Esophagus squamous epithelium (tissue), 5 donors: ENCODE results near the gene PRKN. TPM values are rescaled to one million over a fixed set of nuclear protein-coding genes. Genes with fewer than 3 reads are reported as not detected.

Experiments
- DNase-seq: peaks from one replicate; lab custom pipeline; 2025; lab: John Stamatoyannopoulos, UW
- H3K27ac ChIP-seq, 4 donors: fragments of 200-600 bp; sonication (generic); one replicate each; pipeline ENCODE4 v1.5.1; 2016 to 2019; ENCODE audit warnings: mild to moderate bottlenecking in 1 of 4
- H3K27me3 ChIP-seq, 4 donors: fragments of 200-600 bp; sonication (generic); 1 replicate in 3 of 4; 2 replicates in 1 of 4; pipeline versions ENCODE4 v1.5.1 to v1.6.0; 2017 to 2021; ENCODE audit warnings: antibody characterized with exemption in 1 of 4
- H3K36me3 ChIP-seq, 3 donors: fragments of 200-600 bp; sonication (generic); one replicate each; pipeline ENCODE4 v1.5.1; 2016 to 2019
- H3K4me1 ChIP-seq, 3 donors: fragments of 200-600 bp; sonication (generic); one replicate each; pipeline ENCODE4 v1.5.1; 2017 to 2019
- H3K4me3 ChIP-seq, 4 donors: fragments of 200-600 bp; sonication (generic); 1 replicate in 3 of 4; 2 replicates in 1 of 4; pipeline ENCODE4 v1.5.1; 2016 to 2019; ENCODE audit warnings: mild to moderate bottlenecking in 2 of 4, moderate library complexity in 1 of 4
- H3K9me3 ChIP-seq, 3 donors: fragments of 200-600 bp; sonication (generic); one replicate each; pipeline ENCODE4 v1.5.1; 2016 to 2019
- POLR2A ChIP-seq, 4 donors: fragments of 450-650 bp; IDR thresholded peaks; one replicate each; pipeline ENCODE4 v1.6.1; 2017; ENCODE audit warnings: antibody characterized with exemption in 4 of 4, mild to moderate bottlenecking in 4 of 4, moderate library complexity in 3 of 4
- WGBS, 2 donors: methylation state at CpG; one replicate each; pipeline ENCODE4 v1.1.5; 2018; 5-methylcytosine and 5-hydroxymethylcytosine counted together
- intact Hi-C: fragments of 100-400 bp; cut with DNase I; formaldehyde crosslinking; loops from one replicate; pipeline ENCODE4 v1.15.0; 2022
- total RNA-seq, 4 donors: library from RNA; depleted of rRNA; stranded (reverse); fragments of >200 nt; gene quantifications; one replicate each; pipeline ENCODE4 v1.1.0, GENCODE V29; 2016
- TF ChIP-seq, protein P1 (sequence below), 6 experiments: fragments of 450-650 bp in 4 of 6; fragments of 200-600 bp in 2 of 6; sonication (generic) in 2 of 6; IDR thresholded peaks; one replicate each; pipeline ENCODE4 v1.5.1; 2016 to 2019; ENCODE audit warnings: antibody characterized with exemption in 6 of 6, mild to moderate bottlenecking in 4 of 6, moderate library complexity in 4 of 6
- donor health status: DM: yes; HTN: yes; CAD: no.

PRKN gene
- total RNA-seq, 4 donors from 2014 or later, result 0.70 to 5.5 (median 2.2) TPM

DNA sequence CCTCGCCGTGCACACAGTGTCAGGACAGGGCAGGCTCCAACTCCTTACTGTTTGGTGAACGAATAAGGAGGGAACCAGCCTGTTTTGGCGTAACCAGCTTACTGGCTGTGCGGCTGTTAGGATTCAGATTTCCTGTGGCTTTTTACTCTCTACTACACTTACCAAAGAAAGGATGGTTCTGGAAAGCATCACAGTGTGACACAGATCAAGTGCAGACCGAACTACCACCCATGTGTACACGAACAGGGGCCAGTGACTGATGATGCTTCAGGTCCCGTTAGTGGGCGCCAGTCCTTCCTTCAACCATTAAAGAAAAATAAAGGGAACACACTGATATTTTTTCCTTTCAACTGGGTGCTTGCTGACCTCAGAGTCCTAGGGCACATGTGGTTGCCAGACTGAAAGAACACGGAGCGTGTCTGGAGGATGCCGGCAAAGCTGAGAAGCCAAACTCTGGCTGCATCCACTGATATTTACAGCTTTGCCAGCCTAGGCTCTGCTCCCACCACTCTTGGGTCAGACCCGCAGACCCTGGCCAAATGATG, 1101.4 kb downstream of the PRKN start:
- DNase-seq, result no peak
- intact Hi-C loops, result no loop called here
- TF ChIP-seq, protein P1, sequence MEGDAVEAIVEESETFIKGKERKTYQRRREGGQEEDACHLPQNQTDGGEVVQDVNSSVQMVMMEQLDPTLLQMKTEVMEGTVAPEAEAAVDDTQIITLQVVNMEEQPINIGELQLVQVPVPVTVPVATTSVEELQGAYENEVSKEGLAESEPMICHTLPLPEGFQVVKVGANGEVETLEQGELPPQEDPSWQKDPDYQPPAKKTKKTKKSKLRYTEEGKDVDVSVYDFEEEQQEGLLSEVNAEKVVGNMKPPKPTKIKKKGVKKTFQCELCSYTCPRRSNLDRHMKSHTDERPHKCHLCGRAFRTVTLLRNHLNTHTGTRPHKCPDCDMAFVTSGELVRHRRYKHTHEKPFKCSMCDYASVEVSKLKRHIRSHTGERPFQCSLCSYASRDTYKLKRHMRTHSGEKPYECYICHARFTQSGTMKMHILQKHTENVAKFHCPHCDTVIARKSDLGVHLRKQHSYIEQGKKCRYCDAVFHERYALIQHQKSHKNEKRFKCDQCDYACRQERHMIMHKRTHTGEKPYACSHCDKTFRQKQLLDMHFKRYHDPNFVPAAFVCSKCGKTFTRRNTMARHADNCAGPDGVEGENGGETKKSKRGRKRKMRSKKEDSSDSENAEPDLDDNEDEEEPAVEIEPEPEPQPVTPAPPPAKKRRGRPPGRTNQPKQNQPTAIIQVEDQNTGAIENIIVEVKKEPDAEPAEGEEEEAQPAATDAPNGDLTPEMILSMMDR (IDR thresholded peaks at IDR 0.05), result no peak
- TF ChIP-seq POLR2A (IDR thresholded peaks at IDR 0.05), result no peak
- 80 to 93% methylated on average over 10 to 13 of the region's 13 CpGs for WGBS, 2 donors
- Histone ChIP-seq H3K27ac (no peak overlapping the region), H3K9me3 (no peaks in the 10 kb centered on the region), H3K27me3 (no peaks in the 10 kb centered on the region), H3K36me3 (no peaks in the 10 kb centered on the region), H3K4me3 (no peak overlapping the region), H3K4me1 (peaks cover 0 to 4% (median 0%) of the 10 kb centered on the region in 3 donors)

DNA sequence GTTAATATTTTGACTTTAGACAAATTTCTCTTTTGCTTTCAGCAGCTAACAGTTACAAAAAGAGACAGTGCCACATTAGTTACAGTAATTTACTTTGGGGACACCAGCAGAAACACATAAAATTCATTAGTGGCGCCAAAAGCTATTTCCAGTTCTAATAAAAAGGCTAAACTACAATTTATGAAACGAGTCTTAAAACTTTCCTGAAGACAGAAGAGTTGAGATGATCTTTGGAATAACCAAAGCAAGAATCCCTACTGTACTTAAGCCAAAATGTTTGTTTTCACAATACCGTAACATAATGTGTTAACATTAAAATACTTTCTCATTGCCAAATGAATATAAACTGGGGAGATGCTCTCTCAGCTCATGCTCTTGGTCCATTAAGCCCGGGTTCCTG, 1103.5 kb downstream of the PRKN start:
- DNase-seq, result no peak
- Histone ChIP-seq H3K4me1 (no peaks in the 10 kb centered on the region), H3K27ac (no peak overlapping the region), H3K27me3 (no peaks in the 10 kb centered on the region), H3K4me3 (no peak overlapping the region), H3K36me3 (no peaks in the 10 kb centered on the region), H3K9me3 (no peaks in the 10 kb centered on the region)
- intact Hi-C loops, result no loop called here
- 56 to 60% methylated on average over 4 of the region's 4 CpGs for WGBS, 2 donors
- TF ChIP-seq POLR2A (IDR thresholded peaks at IDR 0.05), result no peak
- TF ChIP-seq, protein P1 (IDR thresholded peaks at IDR 0.05), result no peak

DNA sequence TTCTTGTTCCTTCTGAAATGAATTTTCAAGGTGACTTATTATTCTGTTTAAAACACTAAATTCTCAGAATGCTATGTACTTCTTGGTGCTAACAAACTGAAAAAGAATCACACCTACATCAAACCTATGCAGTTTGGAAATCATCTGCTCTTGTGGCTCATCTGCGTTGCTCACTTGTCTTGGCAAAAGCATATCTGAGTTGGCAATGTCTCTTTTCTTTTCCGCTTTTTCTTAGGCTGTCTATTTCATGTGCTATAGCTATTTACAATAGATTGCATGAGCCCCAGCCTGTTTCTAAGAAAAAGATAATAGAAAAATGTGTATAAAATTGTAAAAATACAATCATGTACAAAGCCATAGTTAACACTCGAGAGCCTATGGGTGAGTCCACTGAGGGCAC, 1104.8 kb downstream of the PRKN start:
- TF ChIP-seq POLR2A (IDR thresholded peaks at IDR 0.05), result no peak
- TF ChIP-seq, protein P1 (IDR thresholded peaks at IDR 0.05), result no peak
- Histone ChIP-seq H3K27ac (no peak overlapping the region), H3K4me1 (no peaks in the 10 kb centered on the region), H3K9me3 (no peaks in the 10 kb centered on the region), H3K27me3 (no peaks in the 10 kb centered on the region), H3K4me3 (no peak overlapping the region), H3K36me3 (no peaks in the 10 kb centered on the region)
- intact Hi-C loops, result no loop called here
- no peak for DNase-seq
- WGBS, 2 donors, result 58 to 72% methylated on average over 3 of the region's 3 CpGs

DNA sequence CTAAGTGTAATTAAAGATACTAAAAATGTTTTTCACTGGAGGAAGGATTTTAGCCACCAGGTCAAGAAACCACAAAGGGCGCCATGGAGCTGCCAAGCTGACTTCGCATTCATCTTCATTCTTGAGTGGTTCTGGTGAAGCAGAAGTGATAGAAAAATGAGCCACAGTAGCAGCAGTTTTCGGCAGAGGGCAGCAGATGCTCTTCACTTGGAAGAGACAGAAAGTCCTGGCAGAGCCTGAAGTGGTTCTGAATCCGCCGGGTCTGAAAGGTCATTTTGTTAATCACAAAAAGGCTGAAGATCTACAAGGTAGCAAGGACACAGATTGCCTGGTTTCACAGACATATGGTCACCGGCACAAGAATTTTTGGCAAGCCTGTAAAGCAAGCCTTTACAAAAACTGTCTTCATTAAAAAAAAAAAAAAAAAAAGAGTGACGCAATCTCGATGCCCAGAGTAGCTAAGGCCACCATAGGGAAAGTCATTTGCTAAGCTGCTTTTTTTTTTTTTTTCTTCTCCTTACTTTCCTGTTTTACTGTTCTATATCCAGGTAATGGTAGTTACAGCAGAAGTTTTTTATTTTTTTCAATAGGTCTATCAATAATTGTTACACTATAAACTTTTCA, 1108.6 kb downstream of the PRKN start:
- intact Hi-C loops, result no loop called here
- WGBS, 2 donors, result 40% methylated on average over 8 of the region's 8 CpGs
- TF ChIP-seq POLR2A (IDR thresholded peaks at IDR 0.05), result no peak
- TF ChIP-seq, protein P1 (IDR thresholded peaks at IDR 0.05), result peak in 3 of 6 experiments; percentile 15 to 41 (median 21)
- no peaks in the 10 kb centered on the region for H3K27me3 ChIP-seq
- no peaks in the 10 kb centered on the region for H3K36me3 ChIP-seq
- no peaks in the 10 kb centered on the region for H3K9me3 ChIP-seq
- H3K27ac ChIP-seq, result no peak overlapping the region
- H3K4me1 ChIP-seq, result no peaks in the 10 kb centered on the region
- H3K4me3 ChIP-seq, result no peak overlapping the region
- DNase-seq, result no peak

DNA sequence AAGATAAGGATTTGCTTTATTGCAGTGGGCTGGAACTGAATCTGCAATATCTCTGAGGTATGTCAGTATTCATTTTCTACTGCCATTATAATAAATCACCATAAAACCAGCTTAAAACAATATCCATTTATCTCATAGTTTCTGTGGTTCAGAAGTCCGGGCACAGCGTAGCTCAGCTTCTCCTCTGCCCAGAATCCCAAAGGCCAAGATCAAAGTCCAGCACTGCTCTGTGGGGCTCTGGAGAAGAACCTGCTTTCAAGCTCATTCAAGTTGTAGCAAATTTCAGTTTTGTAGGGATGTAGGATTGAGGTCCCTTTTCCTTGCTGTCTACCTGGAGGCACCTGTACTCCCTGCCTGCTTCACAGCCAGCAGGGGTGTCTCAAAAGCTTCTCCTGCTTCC, 1113.9 kb downstream of the PRKN start:
- 91 to 100% methylated on average over 2 of the region's 2 CpGs for WGBS, 2 donors
- no peak overlapping the region for H3K27ac ChIP-seq
- no peak for TF ChIP-seq POLR2A (IDR thresholded peaks at IDR 0.05)
- TF ChIP-seq, protein P1 (IDR thresholded peaks at IDR 0.05), result no peak
- intact Hi-C loops, result no loop called here
- no peaks in the 10 kb centered on the region for H3K9me3 ChIP-seq
- no peaks in the 10 kb centered on the region for H3K36me3 ChIP-seq
- DNase-seq, result no peak
- H3K4me3 ChIP-seq, result no peak overlapping the region
- no peaks in the 10 kb centered on the region for H3K27me3 ChIP-seq
- no peaks in the 10 kb centered on the region for H3K4me1 ChIP-seq
